MM.1S (cell line): ENCODE measurements around the gene SNAI3.

Source experiments
- DNase-seq: peaks from one replicate; pipeline ENCODE4 v3.0.0-alpha.2; 2015
- H2AFZ ChIP-seq: fragments of 300-600 bp; sonication (generic); 2 replicates; pipeline ENCODE4 v1.6.0; 2016; ENCODE audit warnings: antibody characterized with exemption, low read length
- H3F3A ChIP-seq: fragments of 300-600 bp; sonication (generic); 2 replicates; pipeline ENCODE4 v1.6.1; 2016; ENCODE audit warnings: mild to moderate bottlenecking, antibody characterized with exemption, low read length, moderate library complexity, mixed read lengths; ENCODE audit not compliant: insufficient read depth
- H3K27ac ChIP-seq: fragments of 300-600 bp; sonication (generic); 2 replicates; pipeline ENCODE4 v1.5.1; 2016; ENCODE audit warnings: mild to moderate bottlenecking, low read length
- H3K27me3 ChIP-seq: fragments of 300-600 bp; sonication (generic); replicated peaks from 2 replicates; pipeline ENCODE4 v1.6.0; 2016; ENCODE audit warnings: low read length; ENCODE audit not compliant: insufficient read depth
- H3K36me3 ChIP-seq: fragments of 300-600 bp; sonication (generic); replicated peaks from 2 replicates; pipeline ENCODE4 v1.6.1; 2016; ENCODE audit warnings: mild to moderate bottlenecking, low read length, mixed read lengths; ENCODE audit not compliant: insufficient read depth
- H3K4me1 ChIP-seq: fragments of 300-600 bp; sonication (generic); 2 replicates; pipeline ENCODE4 v1.6.1; 2016; ENCODE audit warnings: low read length, mixed read lengths
- H3K4me2 ChIP-seq: fragments of 300-600 bp; sonication (generic); 2 replicates; pipeline ENCODE4 v1.6.0; 2016; ENCODE audit warnings: low read depth, low read length
- H3K4me3 ChIP-seq: fragments of 300-600 bp; sonication (generic); 2 replicates; pipeline ENCODE4 v1.5.1; 2016; ENCODE audit warnings: low read length, mixed read lengths
- H3K79me2 ChIP-seq: fragments of 300-600 bp; sonication (generic); 2 replicates; pipeline ENCODE4 v1.6.1; 2016; ENCODE audit warnings: mixed run types, low read length, mixed read lengths
- H3K9ac ChIP-seq: fragments of 300-600 bp; sonication (generic); 2 replicates; pipeline ENCODE4 v1.6.1; 2016; ENCODE audit warnings: low read length, mixed read lengths
- H3K9me2 ChIP-seq: fragments of 300-600 bp; sonication (generic); replicated peaks from 2 replicates; pipeline ENCODE4 v1.6.1; 2016; ENCODE audit warnings: mild to moderate bottlenecking, low read length, mixed read lengths; ENCODE audit not compliant: insufficient read depth
- H3K9me3 ChIP-seq: fragments of 300-600 bp; sonication (generic); replicated peaks from 2 replicates; pipeline ENCODE4 v1.6.1; 2016; ENCODE audit warnings: mild to moderate bottlenecking, low read length, mixed read lengths; ENCODE audit not compliant: insufficient read depth
- H4K20me1 ChIP-seq: fragments of 300-600 bp; sonication (generic); 2 replicates; pipeline ENCODE4 v1.6.1; 2016; ENCODE audit warnings: mild to moderate bottlenecking, low read length, moderate library complexity, mixed read lengths; ENCODE audit not compliant: insufficient read depth
- EZH2 ChIP-seq: fragments of 300-600 bp; sonication (generic); optimal IDR thresholded peaks from 2 replicates; pipeline ENCODE3; 2017; ENCODE audit warnings: low read depth, mild to moderate bottlenecking, antibody characterized with exemption, low read length, mixed read lengths
- EZH2phosphoT487 ChIP-seq: fragments of 300-600 bp; sonication (generic); IDR thresholded peaks from 2 replicates; pipeline ENCODE4 v1.6.1; 2018; ENCODE audit warnings: antibody characterized with exemption, low read length
- TF ChIP-seq, protein P1 (sequence below): fragments of 300-600 bp; sonication (generic); IDR thresholded peaks from 2 replicates; pipeline ENCODE4 v1.5.1; 2016; ENCODE audit warnings: antibody characterized with exemption, low read length, mixed read lengths

Gene SNAI3

DNA sequence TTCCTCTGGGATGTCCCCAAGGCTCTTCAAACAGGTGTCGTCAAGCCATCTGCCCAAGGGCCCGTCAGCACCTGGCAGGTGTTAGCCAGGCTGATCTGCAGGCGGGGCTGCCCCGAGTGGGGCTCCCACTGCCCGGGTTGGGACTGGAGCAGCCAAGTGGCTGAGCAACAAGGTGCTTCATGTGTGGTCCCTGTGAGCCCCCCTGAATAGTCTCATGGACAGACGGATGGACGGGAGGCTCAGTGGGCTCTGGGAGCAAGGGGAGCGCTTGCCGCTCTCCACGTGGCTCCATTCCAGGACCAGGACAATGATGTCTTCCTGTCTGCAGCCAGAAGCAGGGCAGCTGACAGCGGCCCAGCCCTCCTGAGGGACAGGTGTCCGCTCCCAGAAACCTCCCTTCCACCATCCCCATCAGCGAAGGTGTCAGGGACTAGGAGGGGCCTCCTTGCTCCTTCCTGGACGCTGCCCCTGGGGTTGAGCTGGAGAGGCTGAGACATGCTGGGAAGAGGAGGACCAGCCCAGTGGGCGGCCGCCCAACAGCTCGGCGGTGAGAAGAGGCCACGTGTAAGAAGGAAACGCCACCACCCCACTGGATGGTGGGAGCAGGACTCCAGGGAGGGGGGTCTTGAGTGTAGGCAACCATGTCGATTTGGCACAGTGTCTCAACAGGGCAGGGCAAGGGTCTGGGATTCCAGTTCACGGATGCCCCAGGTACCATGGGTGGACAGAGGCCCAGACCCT lies 9.6 kb downstream of the SNAI3 start:
- Histone ChIP-seq H3K9me3 (no peaks in the 10 kb centered on the region), H4K20me1 (no peaks in the 10 kb centered on the region), H3K4me2 (no peak overlapping the region), H3K4me1 (peaks cover 10% of the 10 kb centered on the region), H2AFZ (no peak overlapping the region), H3K9ac (no peak overlapping the region), H3F3A (peaks cover 9% of the 10 kb centered on the region), H3K36me3 (no peaks in the 10 kb centered on the region), H3K4me3 (no peak overlapping the region), H3K9me2 (no peaks in the 10 kb centered on the region), H3K27me3 (no peaks in the 10 kb centered on the region), H3K79me2 (no peaks in the 10 kb centered on the region), H3K27ac (no peak overlapping the region)
- no peak for DNase-seq
- TF ChIP-seq EZH2phosphoT487, result no peak
- no peak for TF ChIP-seq EZH2
- TF ChIP-seq, protein P1, sequence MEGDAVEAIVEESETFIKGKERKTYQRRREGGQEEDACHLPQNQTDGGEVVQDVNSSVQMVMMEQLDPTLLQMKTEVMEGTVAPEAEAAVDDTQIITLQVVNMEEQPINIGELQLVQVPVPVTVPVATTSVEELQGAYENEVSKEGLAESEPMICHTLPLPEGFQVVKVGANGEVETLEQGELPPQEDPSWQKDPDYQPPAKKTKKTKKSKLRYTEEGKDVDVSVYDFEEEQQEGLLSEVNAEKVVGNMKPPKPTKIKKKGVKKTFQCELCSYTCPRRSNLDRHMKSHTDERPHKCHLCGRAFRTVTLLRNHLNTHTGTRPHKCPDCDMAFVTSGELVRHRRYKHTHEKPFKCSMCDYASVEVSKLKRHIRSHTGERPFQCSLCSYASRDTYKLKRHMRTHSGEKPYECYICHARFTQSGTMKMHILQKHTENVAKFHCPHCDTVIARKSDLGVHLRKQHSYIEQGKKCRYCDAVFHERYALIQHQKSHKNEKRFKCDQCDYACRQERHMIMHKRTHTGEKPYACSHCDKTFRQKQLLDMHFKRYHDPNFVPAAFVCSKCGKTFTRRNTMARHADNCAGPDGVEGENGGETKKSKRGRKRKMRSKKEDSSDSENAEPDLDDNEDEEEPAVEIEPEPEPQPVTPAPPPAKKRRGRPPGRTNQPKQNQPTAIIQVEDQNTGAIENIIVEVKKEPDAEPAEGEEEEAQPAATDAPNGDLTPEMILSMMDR, result no peak

DNA sequence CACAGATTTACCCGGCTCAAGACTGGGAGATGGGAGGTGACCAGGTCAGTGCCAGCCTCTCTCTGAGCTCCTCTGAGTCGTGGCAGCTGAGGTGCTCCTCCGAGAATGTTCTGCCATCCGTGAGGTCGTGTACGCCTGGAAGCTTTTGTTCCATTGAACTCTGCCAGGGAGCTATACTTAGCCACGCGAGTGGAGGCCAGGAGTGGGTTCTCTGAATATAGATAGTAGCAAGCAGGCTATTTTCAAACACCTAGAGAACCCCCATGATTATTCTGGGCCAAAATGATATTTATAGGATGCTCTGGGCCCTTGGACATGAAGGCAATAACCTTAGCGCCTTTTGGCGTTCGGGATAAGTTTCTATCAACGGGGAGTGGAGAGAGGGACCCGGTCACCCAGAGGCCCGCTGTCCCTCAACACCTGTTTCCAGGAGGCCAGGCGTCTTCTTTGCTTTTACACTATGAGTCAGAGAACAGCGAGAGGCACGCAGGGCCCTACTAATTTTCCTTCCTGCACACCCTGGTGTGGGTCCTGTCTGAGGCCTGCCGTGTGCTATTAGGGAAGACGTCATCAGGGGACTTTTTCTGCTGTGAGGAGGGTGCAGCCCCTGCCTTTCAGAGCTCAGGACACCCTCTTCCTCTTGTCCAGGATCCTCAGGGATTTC lies 12.5 kb downstream of the SNAI3 start:
- no peaks in the 10 kb centered on the region for H4K20me1 ChIP-seq
- no peak overlapping the region for H3K27ac ChIP-seq
- no peaks in the 10 kb centered on the region for H3K79me2 ChIP-seq
- H3K36me3 ChIP-seq, result no peaks in the 10 kb centered on the region
- no peak overlapping the region for H2AFZ ChIP-seq
- no peak overlapping the region for H3K9ac ChIP-seq
- H3K4me1 ChIP-seq, result no peaks in the 10 kb centered on the region
- no peak overlapping the region for H3K4me3 ChIP-seq
- no peaks in the 10 kb centered on the region for H3K9me2 ChIP-seq
- H3F3A ChIP-seq, result no peaks in the 10 kb centered on the region
- H3K9me3 ChIP-seq, result no peaks in the 10 kb centered on the region
- no peak for DNase-seq
- no peaks in the 10 kb centered on the region for H3K27me3 ChIP-seq
- H3K4me2 ChIP-seq, result no peak overlapping the region
- TF ChIP-seq, protein P1, result no peak
- TF ChIP-seq EZH2 (no peak), EZH2phosphoT487 (no peak)

DNA sequence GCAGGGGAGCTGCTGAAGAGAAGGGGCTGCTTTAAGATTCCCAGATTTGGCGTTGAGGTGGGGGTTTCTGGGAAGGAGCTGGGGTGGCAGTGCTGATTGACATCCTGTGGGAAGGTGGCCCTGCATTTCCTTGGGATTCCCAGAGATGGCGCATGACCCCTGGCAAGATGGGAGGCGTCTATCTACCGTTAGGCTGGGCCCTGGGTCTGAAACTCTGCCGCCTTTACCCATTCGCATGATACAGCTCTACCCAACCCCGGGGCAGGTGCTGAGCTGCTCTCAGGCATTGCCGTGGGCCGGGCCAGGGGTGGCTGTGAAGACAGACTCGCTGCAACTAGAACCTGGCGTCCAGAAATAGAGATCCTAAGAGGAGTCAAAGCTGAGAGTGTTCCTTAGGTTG lies 13.5 kb downstream of the SNAI3 start:
- Histone ChIP-seq H3K79me2 (no peaks in the 10 kb centered on the region), H3K4me2 (no peak overlapping the region), H3F3A (no peaks in the 10 kb centered on the region), H3K4me1 (no peaks in the 10 kb centered on the region), H3K4me3 (no peak overlapping the region), H3K27me3 (no peaks in the 10 kb centered on the region), H3K27ac (no peak overlapping the region), H3K36me3 (no peaks in the 10 kb centered on the region), H3K9me3 (no peaks in the 10 kb centered on the region), H3K9me2 (no peaks in the 10 kb centered on the region), H3K9ac (no peak overlapping the region), H4K20me1 (no peaks in the 10 kb centered on the region), H2AFZ (no peak overlapping the region)
- TF ChIP-seq, protein P1, result no peak
- no peak for TF ChIP-seq EZH2
- TF ChIP-seq EZH2phosphoT487, result no peak
- no peak for DNase-seq
